K562 (cell line): ENCODE results near the gene MRPL54. TPM values are rescaled to one million over a fixed set of nuclear protein-coding genes. Genes with fewer than 3 reads are reported as not detected.

Experiments
- ADNP ChIP-seq: fragments of 200-800 bp; sonication (Bioruptor generic); IDR thresholded peaks from 2 replicates; pipeline ENCODE4 v1.6.1; 2016; ENCODE audit warnings: missing genetic modification characterization, missing compliant biosample characterization
- CBX8 ChIP-seq: fragments of 200-600 bp; sonication (generic); IDR thresholded peaks from 2 replicates; pipeline ENCODE4 v1.6.1; 2012; ENCODE audit warnings: borderline replicate concordance, mixed run types, low read depth, mild to moderate bottlenecking, moderate library complexity, mixed read lengths, low read length, control low read depth, inconsistent platforms; ENCODE audit not compliant: poor library complexity, severe bottlenecking; ENCODE audit errors: extremely low read depth
- GABPB2 ChIP-seq: fragments of 250-450 bp; sonication (Bioruptor Pico); conservative IDR thresholded peaks from 2 replicates; pipeline ENCODE4 v1.5.1; 2021; ENCODE audit warnings: mild to moderate bottlenecking
- GTF2A2 ChIP-seq: IDR thresholded peaks from 2 replicates; pipeline ENCODE4 v1.6.1; 2016; ENCODE audit warnings: mild to moderate bottlenecking, missing genetic modification characterization, missing compliant biosample characterization
- KAT2B ChIP-seq: IDR thresholded peaks from one replicate; pipeline ENCODE4 v1.6.1; 2012; ENCODE audit warnings: low read depth, mild to moderate bottlenecking, control low read depth, inconsistent platforms, low read length, moderate library complexity
- NCOA2 ChIP-seq, 2 experiments: fragments of 450-650 bp; IDR thresholded peaks; 2 replicates each; pipeline ENCODE4 v1.6.1; 2018; ENCODE audit warnings: mild to moderate bottlenecking in 2 of 2, moderate library complexity in 1 of 2; ENCODE audit not compliant: partially characterized antibody in 2 of 2
- XRCC5 ChIP-seq: fragments of 200-400 bp; formaldehyde crosslinking; IDR thresholded peaks from 2 replicates; pipeline ENCODE4 v1.6.1; 2017; ENCODE audit warnings: low read depth, mild to moderate bottlenecking, low read length
- ZNF274 ChIP-seq: IDR thresholded peaks from 2 replicates; pipeline ENCODE4 v1.6.1; 2011; ENCODE audit warnings: low read depth, mild to moderate bottlenecking, low read length, moderate library complexity, borderline replicate concordance
- ZNF347 ChIP-seq: fragments of 450-650 bp; formaldehyde crosslinking; IDR thresholded peaks from 2 replicates; pipeline ENCODE4 v1.4.0; 2020; ENCODE audit warnings: low read depth, mild to moderate bottlenecking, moderate library complexity
- polyA plus RNA-seq, 8 experiments: library from polyadenylated mRNA; depleted of rRNA in 4 of 8; stranded (reverse) in 5 of 8; unstranded in 3 of 8; fragments of >200 nt; fragmentation: Nextera tagmentation in 2 of 8; fragmentation: Illumina TruSeq in 1 of 8; extraction: Ambion mirVana in 2 of 8; extraction: Trizol in 1 of 8; gene quantifications; 2 replicates each; pipeline versions ENCODE4 v1.2.1 to v1.2.3, GENCODE V29; 2011 to 2014; ENCODE audit warnings: inconsistent platforms in 1 of 8, missing spikeins in 1 of 8
- total RNA-seq, 7 experiments: library from RNA; depleted of rRNA in 6 of 7; stranded (reverse); fragments of >200 nt in 6 of 7; fragmentation: Illumina TruSeq in 2 of 7; extraction: Trizol in 2 of 7; gene quantifications; 2 replicates each; pipeline versions ENCODE4 v1.2.1 to v1.2.3, GENCODE V29; 2011 to 2021; ENCODE audit warnings: low replicate concordance in 1 of 7
- TF ChIP-seq, protein P1 (sequence below): fragments of 250-450 bp; sonication (Bioruptor Pico); IDR thresholded peaks from 2 replicates; pipeline ENCODE4 v1.4.0; 2020; ENCODE audit warnings: mild to moderate bottlenecking
- TF ChIP-seq, protein P2 (sequence below): fragments of 450-650 bp; IDR thresholded peaks from 2 replicates; pipeline ENCODE4 v1.6.1; 2016; ENCODE audit warnings: missing biosample characterization, missing genetic modification characterization
- TF ChIP-seq, protein P3 (sequence below): fragments of 450-650 bp; formaldehyde crosslinking; IDR thresholded peaks from 2 replicates; pipeline ENCODE4 v1.4.0; 2022; ENCODE audit warnings: mild to moderate bottlenecking, moderate library complexity
- TF ChIP-seq, protein P4 (sequence below), 3 experiments: IDR thresholded peaks in 2 of 3; conservative IDR thresholded peaks in 1 of 3; 2 replicates each; pipeline ENCODE4 v1.5.1; 2011 to 2012; ENCODE audit warnings: low read length in 3 of 3, mild to moderate bottlenecking in 3 of 3, control low read depth in 2 of 3, improper control_type of control experiment in 1 of 3, inconsistent platforms in 1 of 3, low read depth in 1 of 3, mixed read lengths in 1 of 3, moderate library complexity in 1 of 3; ENCODE audit not compliant: insufficient read depth in 2 of 3
- TF ChIP-seq, protein P5 (sequence below): sonication (generic); formaldehyde crosslinking; IDR thresholded peaks from 2 replicates; pipeline ENCODE4 v1.8.0; 2022; ENCODE audit warnings: missing genetic modification reagents, mild to moderate bottlenecking, borderline replicate concordance
- TF ChIP-seq, protein P6 (sequence below): IDR thresholded peaks from 3 replicates; pipeline ENCODE4 v1.6.1; 2011; ENCODE audit warnings: borderline replicate concordance, mild to moderate bottlenecking, moderate library complexity; ENCODE audit not compliant: insufficient read length; ENCODE audit errors: extremely low read depth

MRPL54 gene
- total and polyA plus RNA-seq, 9 of the 15 experiments (the other 6 are each of a cell fraction or from before 2014, with no cell fraction given), result 3.5 to 120 (median 56.9) TPM

DNA sequence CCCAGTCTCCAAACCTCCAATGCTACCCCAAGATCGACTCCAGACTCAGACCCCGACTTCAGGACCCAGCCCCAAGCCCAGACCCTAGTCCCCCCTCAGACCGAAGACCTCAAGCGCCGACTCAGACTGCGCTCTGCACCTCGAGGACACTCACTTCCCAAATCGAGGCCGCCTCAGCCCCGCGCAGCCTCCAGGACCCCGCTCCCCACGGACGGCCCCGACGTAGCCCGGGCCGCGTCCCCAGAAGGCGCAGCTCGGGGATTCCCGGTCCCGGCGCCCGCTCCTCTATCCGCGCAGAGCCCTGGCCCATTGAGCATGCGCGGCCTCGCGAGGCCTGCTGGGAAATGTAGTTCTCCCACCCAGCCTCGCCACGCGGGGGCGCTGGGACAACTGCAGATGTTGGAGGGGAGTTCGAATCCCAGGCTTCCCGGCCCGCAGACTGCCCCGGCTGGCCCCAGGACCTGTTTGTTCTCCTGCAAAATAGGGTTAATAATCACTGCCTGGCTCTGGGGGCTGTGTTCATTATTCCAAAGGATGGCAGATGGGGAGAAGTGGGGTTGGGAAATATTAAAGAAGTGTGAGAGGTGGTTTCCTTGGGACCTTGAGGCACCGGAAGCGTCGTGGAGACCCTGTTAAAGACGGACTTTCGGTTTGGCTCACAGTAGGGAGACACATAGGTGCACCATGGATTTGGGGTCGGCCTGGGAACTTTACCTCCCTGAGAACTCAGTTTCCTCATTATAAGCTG, 926 bp upstream of the MRPL54 start, which contains the start of gene APBA3 (continued):
- TF ChIP-seq, protein P1, sequence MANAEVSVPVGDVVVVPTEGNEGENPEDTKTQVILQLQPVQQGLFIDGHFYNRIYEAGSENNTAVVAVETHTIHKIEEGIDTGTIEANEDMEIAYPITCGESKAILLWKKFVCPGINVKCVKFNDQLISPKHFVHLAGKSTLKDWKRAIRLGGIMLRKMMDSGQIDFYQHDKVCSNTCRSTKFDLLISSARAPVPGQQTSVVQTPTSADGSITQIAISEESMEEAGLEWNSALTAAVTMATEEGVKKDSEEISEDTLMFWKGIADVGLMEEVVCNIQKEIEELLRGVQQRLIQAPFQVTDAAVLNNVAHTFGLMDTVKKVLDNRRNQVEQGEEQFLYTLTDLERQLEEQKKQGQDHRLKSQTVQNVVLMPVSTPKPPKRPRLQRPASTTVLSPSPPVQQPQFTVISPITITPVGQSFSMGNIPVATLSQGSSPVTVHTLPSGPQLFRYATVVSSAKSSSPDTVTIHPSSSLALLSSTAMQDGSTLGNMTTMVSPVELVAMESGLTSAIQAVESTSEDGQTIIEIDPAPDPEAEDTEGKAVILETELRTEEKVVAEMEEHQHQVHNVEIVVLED (CRISPR knock-in tag), result peak; percentile 61
- TF ChIP-seq, protein P2, sequence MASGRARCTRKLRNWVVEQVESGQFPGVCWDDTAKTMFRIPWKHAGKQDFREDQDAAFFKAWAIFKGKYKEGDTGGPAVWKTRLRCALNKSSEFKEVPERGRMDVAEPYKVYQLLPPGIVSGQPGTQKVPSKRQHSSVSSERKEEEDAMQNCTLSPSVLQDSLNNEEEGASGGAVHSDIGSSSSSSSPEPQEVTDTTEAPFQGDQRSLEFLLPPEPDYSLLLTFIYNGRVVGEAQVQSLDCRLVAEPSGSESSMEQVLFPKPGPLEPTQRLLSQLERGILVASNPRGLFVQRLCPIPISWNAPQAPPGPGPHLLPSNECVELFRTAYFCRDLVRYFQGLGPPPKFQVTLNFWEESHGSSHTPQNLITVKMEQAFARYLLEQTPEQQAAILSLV (tag), result 0 out of 2 replicates have a peak, but pooled peaks have one; percentile 12
- TF ChIP-seq ZNF347 (CRISPR knock-in tag), result no peak
- TF ChIP-seq, protein P3, sequence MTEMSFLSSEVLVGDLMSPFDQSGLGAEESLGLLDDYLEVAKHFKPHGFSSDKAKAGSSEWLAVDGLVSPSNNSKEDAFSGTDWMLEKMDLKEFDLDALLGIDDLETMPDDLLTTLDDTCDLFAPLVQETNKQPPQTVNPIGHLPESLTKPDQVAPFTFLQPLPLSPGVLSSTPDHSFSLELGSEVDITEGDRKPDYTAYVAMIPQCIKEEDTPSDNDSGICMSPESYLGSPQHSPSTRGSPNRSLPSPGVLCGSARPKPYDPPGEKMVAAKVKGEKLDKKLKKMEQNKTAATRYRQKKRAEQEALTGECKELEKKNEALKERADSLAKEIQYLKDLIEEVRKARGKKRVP, result no peak
- TF ChIP-seq, protein P4, sequence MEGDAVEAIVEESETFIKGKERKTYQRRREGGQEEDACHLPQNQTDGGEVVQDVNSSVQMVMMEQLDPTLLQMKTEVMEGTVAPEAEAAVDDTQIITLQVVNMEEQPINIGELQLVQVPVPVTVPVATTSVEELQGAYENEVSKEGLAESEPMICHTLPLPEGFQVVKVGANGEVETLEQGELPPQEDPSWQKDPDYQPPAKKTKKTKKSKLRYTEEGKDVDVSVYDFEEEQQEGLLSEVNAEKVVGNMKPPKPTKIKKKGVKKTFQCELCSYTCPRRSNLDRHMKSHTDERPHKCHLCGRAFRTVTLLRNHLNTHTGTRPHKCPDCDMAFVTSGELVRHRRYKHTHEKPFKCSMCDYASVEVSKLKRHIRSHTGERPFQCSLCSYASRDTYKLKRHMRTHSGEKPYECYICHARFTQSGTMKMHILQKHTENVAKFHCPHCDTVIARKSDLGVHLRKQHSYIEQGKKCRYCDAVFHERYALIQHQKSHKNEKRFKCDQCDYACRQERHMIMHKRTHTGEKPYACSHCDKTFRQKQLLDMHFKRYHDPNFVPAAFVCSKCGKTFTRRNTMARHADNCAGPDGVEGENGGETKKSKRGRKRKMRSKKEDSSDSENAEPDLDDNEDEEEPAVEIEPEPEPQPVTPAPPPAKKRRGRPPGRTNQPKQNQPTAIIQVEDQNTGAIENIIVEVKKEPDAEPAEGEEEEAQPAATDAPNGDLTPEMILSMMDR (IDR thresholded peaks at IDR 0.05 in 2 of 3, conservative IDR thresholded peaks at IDR 0.05 in 1 of 3; ENCODE audit: insufficient read depth in 2 of 3, low read depth in 1 of 3, low read length in 3 of 3), result peak; percentile 75 to 91 (median 84)
- TF ChIP-seq XRCC5, result no peak
- no peak for TF ChIP-seq GABPB2 (CRISPR knock-in tag)
- TF ChIP-seq ADNP, result peak; percentile 99
- TF ChIP-seq KAT2B, result no peak
- TF ChIP-seq GTF2A2 (tag), result no peak
- no peak for TF ChIP-seq NCOA2 (IDR thresholded peaks at IDR 0.05; ENCODE audit: partially characterized antibody in 2 of 2)
- TF ChIP-seq, protein P5, sequence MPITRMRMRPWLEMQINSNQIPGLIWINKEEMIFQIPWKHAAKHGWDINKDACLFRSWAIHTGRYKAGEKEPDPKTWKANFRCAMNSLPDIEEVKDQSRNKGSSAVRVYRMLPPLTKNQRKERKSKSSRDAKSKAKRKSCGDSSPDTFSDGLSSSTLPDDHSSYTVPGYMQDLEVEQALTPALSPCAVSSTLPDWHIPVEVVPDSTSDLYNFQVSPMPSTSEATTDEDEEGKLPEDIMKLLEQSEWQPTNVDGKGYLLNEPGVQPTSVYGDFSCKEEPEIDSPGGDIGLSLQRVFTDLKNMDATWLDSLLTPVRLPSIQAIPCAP (CRISPR knock-in tag), result no peak
- no peak for TF ChIP-seq ZNF274
- TF ChIP-seq, protein P6, sequence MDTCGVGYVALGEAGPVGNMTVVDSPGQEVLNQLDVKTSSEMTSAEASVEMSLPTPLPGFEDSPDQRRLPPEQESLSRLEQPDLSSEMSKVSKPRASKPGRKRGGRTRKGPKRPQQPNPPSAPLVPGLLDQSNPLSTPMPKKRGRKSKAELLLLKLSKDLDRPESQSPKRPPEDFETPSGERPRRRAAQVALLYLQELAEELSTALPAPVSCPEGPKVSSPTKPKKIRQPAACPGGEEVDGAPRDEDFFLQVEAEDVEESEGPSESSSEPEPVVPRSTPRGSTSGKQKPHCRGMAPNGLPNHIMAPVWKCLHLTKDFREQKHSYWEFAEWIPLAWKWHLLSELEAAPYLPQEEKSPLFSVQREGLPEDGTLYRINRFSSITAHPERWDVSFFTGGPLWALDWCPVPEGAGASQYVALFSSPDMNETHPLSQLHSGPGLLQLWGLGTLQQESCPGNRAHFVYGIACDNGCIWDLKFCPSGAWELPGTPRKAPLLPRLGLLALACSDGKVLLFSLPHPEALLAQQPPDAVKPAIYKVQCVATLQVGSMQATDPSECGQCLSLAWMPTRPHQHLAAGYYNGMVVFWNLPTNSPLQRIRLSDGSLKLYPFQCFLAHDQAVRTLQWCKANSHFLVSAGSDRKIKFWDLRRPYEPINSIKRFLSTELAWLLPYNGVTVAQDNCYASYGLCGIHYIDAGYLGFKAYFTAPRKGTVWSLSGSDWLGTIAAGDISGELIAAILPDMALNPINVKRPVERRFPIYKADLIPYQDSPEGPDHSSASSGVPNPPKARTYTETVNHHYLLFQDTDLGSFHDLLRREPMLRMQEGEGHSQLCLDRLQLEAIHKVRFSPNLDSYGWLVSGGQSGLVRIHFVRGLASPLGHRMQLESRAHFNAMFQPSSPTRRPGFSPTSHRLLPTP, result peak; percentile 95
- no peak for TF ChIP-seq CBX8
